Measurements from ENCODE around the gene ZIC5. TPM values are rescaled to one million over a fixed set of nuclear protein-coding genes. Genes with fewer than 3 reads are reported as not detected.

ZIC5 gene
- total and polyA plus RNA-seq, 4 donors = not detected

DNA sequence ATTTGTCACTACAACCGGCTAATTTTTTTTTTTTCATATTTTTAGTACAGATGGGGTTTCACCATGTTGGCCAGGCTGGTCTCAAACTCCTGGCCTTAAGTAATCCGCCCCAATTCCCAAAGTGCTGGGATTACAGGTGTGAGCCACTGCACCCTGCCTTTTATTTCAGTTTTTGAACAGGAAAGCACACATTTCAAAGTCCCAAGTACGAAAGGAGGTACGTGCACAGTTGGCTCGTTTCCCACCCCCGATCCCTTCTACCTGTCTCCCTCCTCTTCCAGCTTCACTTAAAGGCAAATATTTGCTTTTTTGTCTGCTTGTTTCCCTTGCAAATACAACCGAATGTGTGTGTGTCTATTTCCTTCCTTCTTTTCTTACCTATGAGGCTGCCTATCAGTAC is 30.5 kb downstream of the ZIC5 start:
- peak overlapping the region in 1 of 2 donors; percentile 42 for H3K27ac ChIP-seq (ENCODE audit: low read depth in 1 of 2, low read length in 2 of 2)
- DNase-seq (ENCODE audit: low spot score) = peak; percentile 67
- WGBS = 29% methylated on average over 7 of the region's 7 CpGs

More for the DNA sequence above, 30.5 kb downstream of the ZIC5 start:
- TF ChIP-seq SP1 (IDR thresholded peaks at IDR 0.05) (peak; percentile 81), EGR1 (IDR thresholded peaks at IDR 0.05; ENCODE audit: low read depth in 2 of 2) (peak; percentile 19 to 67), FOXA2 (IDR thresholded peaks at IDR 0.05) (peak; percentile 74), MAX (IDR thresholded peaks at IDR 0.05) (peak; percentile 87), CTCF (IDR thresholded peaks at IDR 0.05; ENCODE audit: low read depth, low read length, missing input control) (no peak), YY1 (IDR thresholded peaks at IDR 0.05) (peak; percentile 52), RAD21 (IDR thresholded peaks at IDR 0.05) (peak; percentile 52 to 64), NR2F2 (IDR thresholded peaks at IDR 0.05) (no peak), HNF4A (conservative IDR thresholded peaks at IDR 0.05) (peak; percentile 94 to 98), ZBTB33 (IDR thresholded peaks at IDR 0.05) (peak; percentile 68), JUND (IDR thresholded peaks at IDR 0.05) (peak in 1 of 2 donors; percentile 57), HNF4G (IDR thresholded peaks at IDR 0.05) (peak; percentile 88), TAF1 (conservative IDR thresholded peaks at IDR 0.05) (no peak), GABPA (IDR thresholded peaks at IDR 0.05 in 1 of 2, conservative IDR thresholded peaks at IDR 0.05 in 1 of 2) (peak in 1 of 2 donors; percentile 51), FOXA1 (IDR thresholded peaks at IDR 0.05) (peak; percentile 0), RXRA (IDR thresholded peaks at IDR 0.05) (peak in 1 of 2 donors; percentile 82)
- TF ChIP-seq, protein P1, sequence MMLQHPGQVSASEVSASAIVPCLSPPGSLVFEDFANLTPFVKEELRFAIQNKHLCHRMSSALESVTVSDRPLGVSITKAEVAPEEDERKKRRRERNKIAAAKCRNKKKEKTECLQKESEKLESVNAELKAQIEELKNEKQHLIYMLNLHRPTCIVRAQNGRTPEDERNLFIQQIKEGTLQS (IDR thresholded peaks at IDR 0.05) = no peak
- TF ChIP-seq, protein P2, sequence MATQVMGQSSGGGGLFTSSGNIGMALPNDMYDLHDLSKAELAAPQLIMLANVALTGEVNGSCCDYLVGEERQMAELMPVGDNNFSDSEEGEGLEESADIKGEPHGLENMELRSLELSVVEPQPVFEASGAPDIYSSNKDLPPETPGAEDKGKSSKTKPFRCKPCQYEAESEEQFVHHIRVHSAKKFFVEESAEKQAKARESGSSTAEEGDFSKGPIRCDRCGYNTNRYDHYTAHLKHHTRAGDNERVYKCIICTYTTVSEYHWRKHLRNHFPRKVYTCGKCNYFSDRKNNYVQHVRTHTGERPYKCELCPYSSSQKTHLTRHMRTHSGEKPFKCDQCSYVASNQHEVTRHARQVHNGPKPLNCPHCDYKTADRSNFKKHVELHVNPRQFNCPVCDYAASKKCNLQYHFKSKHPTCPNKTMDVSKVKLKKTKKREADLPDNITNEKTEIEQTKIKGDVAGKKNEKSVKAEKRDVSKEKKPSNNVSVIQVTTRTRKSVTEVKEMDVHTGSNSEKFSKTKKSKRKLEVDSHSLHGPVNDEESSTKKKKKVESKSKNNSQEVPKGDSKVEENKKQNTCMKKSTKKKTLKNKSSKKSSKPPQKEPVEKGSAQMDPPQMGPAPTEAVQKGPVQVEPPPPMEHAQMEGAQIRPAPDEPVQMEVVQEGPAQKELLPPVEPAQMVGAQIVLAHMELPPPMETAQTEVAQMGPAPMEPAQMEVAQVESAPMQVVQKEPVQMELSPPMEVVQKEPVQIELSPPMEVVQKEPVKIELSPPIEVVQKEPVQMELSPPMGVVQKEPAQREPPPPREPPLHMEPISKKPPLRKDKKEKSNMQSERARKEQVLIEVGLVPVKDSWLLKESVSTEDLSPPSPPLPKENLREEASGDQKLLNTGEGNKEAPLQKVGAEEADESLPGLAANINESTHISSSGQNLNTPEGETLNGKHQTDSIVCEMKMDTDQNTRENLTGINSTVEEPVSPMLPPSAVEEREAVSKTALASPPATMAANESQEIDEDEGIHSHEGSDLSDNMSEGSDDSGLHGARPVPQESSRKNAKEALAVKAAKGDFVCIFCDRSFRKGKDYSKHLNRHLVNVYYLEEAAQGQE (IDR thresholded peaks at IDR 0.05) = peak; percentile 76
- Histone ChIP-seq H3K9ac (ENCODE audit: low read depth in 1 of 2, low read length in 2 of 2) (no peak overlapping the region), H3K4me3 (ENCODE audit: low read depth in 1 of 3, low read length in 3 of 3) (no peak overlapping the region), H3K36me3 (ENCODE audit: control insufficient read depth in 4 of 4, insufficient read depth in 3 of 4, low read depth in 1 of 4, low read length in 3 of 4) (no peaks in the 10 kb centered on the region), H3K27me3 (ENCODE audit: control insufficient read depth in 4 of 4, insufficient read depth in 4 of 4, low read length in 3 of 4) (no peaks in the 10 kb centered on the region), H3K4me1 (ENCODE audit: control insufficient read depth in 4 of 4, insufficient read depth in 4 of 4, low read length in 3 of 4) (peaks cover 8 to 13% (median 12%) of the 10 kb centered on the region in 4 donors), H3K9me3 (ENCODE audit: control insufficient read depth in 4 of 4, low read length in 3 of 4) (no peaks in the 10 kb centered on the region)

Measured in liver (tissue), 9 donors.